A549 (cell line): ENCODE measurements around the gene ABI3BP. TPM values are rescaled to one million over a fixed set of nuclear protein-coding genes. Genes with fewer than 3 reads are reported as not detected.

Source experiments
- ATAC-seq, 2 experiments: fragments of 200-7000 bp in 1 of 2; fragments of >200 bp in 1 of 2; cut with Nextera tagmentation in 1 of 2; cut with Tn5 transposase in 1 of 2; 3 replicates each; pipeline versions ENCODE4 v1.8.0 to v1.9.1; 2018 to 2020; ENCODE audit warnings: mild to moderate bottlenecking in 1 of 2, moderate library complexity in 1 of 2
- CTCF ChIA-PET: fragments of 300-600 bp; sonication (Branson Sonifier 250); formaldehyde crosslinking; extraction: SDS; loops from one replicate; lab custom pipeline; 2021; ENCODE audit warnings: antibody characterized with exemption, inconsistent platforms; lab: Yijun Ruan, JAX
- POLR2A ChIA-PET: fragments of 350-600 bp; formaldehyde crosslinking; extraction: SDS; loops from one replicate; lab custom pipeline; 2021; ENCODE audit warnings: antibody characterized with exemption, inconsistent platforms; lab: Yijun Ruan, JAX
- DNase-seq, 2 experiments: peaks; one replicate each; pipeline versions ENCODE4 v3.0.0 to v3.0.0-alpha.2; 2011 to 2016; ENCODE audit warnings: low read depth in 1 of 2, low spot score in 1 of 2
- FAIRE-seq: peaks from 2 replicates; lab custom pipeline; 2011; peaks lifted over from hg19 to GRCh38; lab: Jason Lieb, UNC
- H3K27ac ChIP-seq, 2 experiments: fragments of >200 bp; sonication (Bioruptor Twin); formaldehyde crosslinking; 3 replicates each; pipeline ENCODE4 v1.5.1; 2016 to 2017
- H3K4me1 ChIP-seq: fragments of >200 bp; sonication (Bioruptor Twin); formaldehyde crosslinking; 3 replicates; pipeline ENCODE4 v1.6.1; 2016
- H3K4me2 ChIP-seq: fragments of >200 bp; sonication (Bioruptor Twin); formaldehyde crosslinking; 3 replicates; pipeline ENCODE4 v1.6.1; 2016
- H3K4me3 ChIP-seq: fragments of >200 bp; sonication (Bioruptor Twin); formaldehyde crosslinking; 3 replicates; pipeline ENCODE4 v1.5.1; 2016
- H3K9me3 ChIP-seq: fragments of >200 bp; sonication (Bioruptor Twin); formaldehyde crosslinking; 3 replicates; pipeline ENCODE4 v1.6.1; 2016
- BHLHE40 ChIP-seq: IDR thresholded peaks from 2 replicates; pipeline ENCODE4 v1.6.1; 2012; ENCODE audit warnings: low read depth, low read length, inconsistent platforms
- CBX8 ChIP-seq: fragments of 200-600 bp; sonication (generic); IDR thresholded peaks from 2 replicates; pipeline ENCODE4 v1.6.1; 2016
- CEBPB ChIP-seq, 2 experiments: fragments of >200 bp in 1 of 2; sonication (Bioruptor Twin) in 1 of 2; formaldehyde crosslinking in 1 of 2; IDR thresholded peaks; 2 replicates each; pipeline ENCODE4 v1.6.1; 2012 to 2016
- EHMT2 ChIP-seq: fragments of 200-600 bp; sonication (generic); IDR thresholded peaks from 2 replicates; pipeline ENCODE4 v1.6.1; 2016; ENCODE audit warnings: antibody characterized with exemption, low read depth, mild to moderate bottlenecking, moderate library complexity
- ELK1 ChIP-seq: fragments of 150-350 bp; IDR thresholded peaks from 2 replicates; pipeline ENCODE4 v1.6.1; 2014; ENCODE audit warnings: low read depth, mild to moderate bottlenecking, low read length
- ESRRA ChIP-seq: fragments of 150-350 bp; IDR thresholded peaks from 2 replicates; pipeline ENCODE4 v1.6.1; 2014; ENCODE audit warnings: mild to moderate bottlenecking, low read length, borderline replicate concordance
- FOSB ChIP-seq: fragments of 250-450 bp; sonication (Bioruptor Pico); IDR thresholded peaks from 2 replicates; pipeline ENCODE4 v1.5.0; 2020; ENCODE audit warnings: mild to moderate bottlenecking, moderate library complexity
- FOXS1 ChIP-seq: fragments of 250-450 bp; sonication (Bioruptor Pico); IDR thresholded peaks from 2 replicates; pipeline ENCODE4 v1.5.0; 2020; ENCODE audit warnings: mild to moderate bottlenecking, moderate library complexity
- GATA3 ChIP-seq: IDR thresholded peaks from 2 replicates; pipeline ENCODE4 v1.6.1; 2012; ENCODE audit warnings: borderline replicate concordance
- HDAC2 ChIP-seq: fragments of 200-600 bp; sonication (generic); IDR thresholded peaks from 2 replicates; pipeline ENCODE4 v1.6.1; 2016
- HEYL ChIP-seq: fragments of 250-450 bp; sonication (Bioruptor Pico); IDR thresholded peaks from 2 replicates; pipeline ENCODE4 v1.8.0; 2021; ENCODE audit warnings: mild to moderate bottlenecking, moderate library complexity
- HMGXB4 ChIP-seq: fragments of 250-450 bp; sonication (Bioruptor Pico); IDR thresholded peaks from 2 replicates; pipeline ENCODE4 v1.5.0; 2021; ENCODE audit warnings: mild to moderate bottlenecking, moderate library complexity, borderline replicate concordance
- HOXB5 ChIP-seq: fragments of 250-450 bp; sonication (Bioruptor Pico); IDR thresholded peaks from 2 replicates; pipeline ENCODE4 v1.5.0; 2020; ENCODE audit warnings: mild to moderate bottlenecking, moderate library complexity
- KDM1A ChIP-seq: fragments of 200-600 bp; sonication (generic); IDR thresholded peaks from 2 replicates; pipeline ENCODE4 v1.6.1; 2016; ENCODE audit warnings: low read depth, mild to moderate bottlenecking
- KDM5A ChIP-seq: fragments of 200-600 bp; sonication (generic); IDR thresholded peaks from 2 replicates; pipeline ENCODE4 v1.6.1; 2016; ENCODE audit warnings: antibody characterized with exemption, mild to moderate bottlenecking
- MAZ ChIP-seq: fragments of 150-350 bp; IDR thresholded peaks from 2 replicates; pipeline ENCODE4 v1.6.1; 2014; ENCODE audit warnings: antibody characterized with exemption, low read depth, low read length, borderline replicate concordance
- NPAS2 ChIP-seq: fragments of 250-450 bp; sonication (Bioruptor Pico); IDR thresholded peaks from 2 replicates; pipeline ENCODE4 v1.8.0; 2022; ENCODE audit warnings: mild to moderate bottlenecking, moderate library complexity, borderline replicate concordance
- PHF8 ChIP-seq: fragments of 200-600 bp; sonication (generic); IDR thresholded peaks from 2 replicates; pipeline ENCODE4 v1.6.1; 2016; ENCODE audit warnings: low read depth, mild to moderate bottlenecking, antibody characterized with exemption, moderate library complexity, borderline replicate concordance
- POLR2A ChIP-seq: IDR thresholded peaks from 2 replicates; pipeline ENCODE4 v1.6.1; 2012; ENCODE audit warnings: mild to moderate bottlenecking, low read length
- RAD21 ChIP-seq, 2 experiments: fragments of >200 bp in 1 of 2; sonication (Bioruptor Twin) in 1 of 2; formaldehyde crosslinking in 1 of 2; IDR thresholded peaks in 1 of 2; conservative IDR thresholded peaks in 1 of 2; 2 replicates in 1 of 2; 3 replicates in 1 of 2; pipeline ENCODE4 v1.6.1; 2012 to 2018; ENCODE audit warnings: inconsistent platforms in 1 of 2
- RARB ChIP-seq: fragments of 250-450 bp; sonication (Bioruptor Pico); IDR thresholded peaks from 2 replicates; pipeline ENCODE4 v1.8.0; 2021; ENCODE audit warnings: mild to moderate bottlenecking, moderate library complexity
- RFX5 ChIP-seq: fragments of 450-650 bp; IDR thresholded peaks from 2 replicates; pipeline ENCODE4 v1.7.1; 2014; ENCODE audit warnings: antibody characterized with exemption, mild to moderate bottlenecking, moderate library complexity
- TP53 ChIP-seq: fragments of 250-450 bp; sonication (Bioruptor Pico); IDR thresholded peaks from 2 replicates; pipeline ENCODE4 v1.5.0; 2021; ENCODE audit warnings: mild to moderate bottlenecking, moderate library complexity
- ZC3H11A ChIP-seq: fragments of 450-650 bp; IDR thresholded peaks from 2 replicates; pipeline ENCODE4 v1.6.1; 2014; ENCODE audit warnings: antibody characterized with exemption, mild to moderate bottlenecking
- ZFP36 ChIP-seq: fragments of 450-650 bp; IDR thresholded peaks from 2 replicates; pipeline ENCODE4 v1.6.1; 2014; ENCODE audit warnings: borderline replicate concordance; ENCODE audit not compliant: partially characterized antibody
- ZNF302 ChIP-seq: fragments of 250-450 bp; sonication (Bioruptor Pico); IDR thresholded peaks from 2 replicates; pipeline ENCODE4 v1.9.0; 2021; ENCODE audit warnings: inconsistent platforms, mild to moderate bottlenecking, moderate library complexity
- ZSCAN20 ChIP-seq: fragments of 250-450 bp; sonication (Bioruptor Pico); IDR thresholded peaks from 2 replicates; pipeline ENCODE4 v1.8.0; 2022; ENCODE audit warnings: mild to moderate bottlenecking, moderate library complexity
- WGBS: methylation state at CpG from one replicate; pipeline ENCODE4 v1.1.6; 2017; ENCODE audit errors: missing lambda C conversion rate; 5-methylcytosine and 5-hydroxymethylcytosine counted together
- polyA plus RNA-seq, 4 experiments: library from polyadenylated mRNA; depleted of rRNA in 3 of 4; stranded (reverse); fragments of >200 nt; fragmentation: RNase III in 1 of 4; extraction: RNeasy Plus Mini Kit Qiagen cat#74134 plus additional on column Dnase treatment in 1 of 4; gene quantifications; 2 replicates in 3 of 4; 3 replicates in 1 of 4; pipeline ENCODE4 v1.2.3, GENCODE V29; 2011 to 2017
- TF ChIP-seq, protein P1 (sequence below): fragments of >200 bp; sonication (Bioruptor Twin); formaldehyde crosslinking; IDR thresholded peaks from 3 replicates; pipeline ENCODE4 v1.5.1; 2016

The ABI3BP gene
- polyA plus RNA-seq, 2 of the 4 experiments (the other 2 are of a cell fraction): 1.3 to 1.8 TPM

- TF ChIP-seq GATA3: no peak
Observed at GRCh38 chr3:100777271-100777670, 215.9 kb downstream of the ABI3BP start (continued).

DNA sequence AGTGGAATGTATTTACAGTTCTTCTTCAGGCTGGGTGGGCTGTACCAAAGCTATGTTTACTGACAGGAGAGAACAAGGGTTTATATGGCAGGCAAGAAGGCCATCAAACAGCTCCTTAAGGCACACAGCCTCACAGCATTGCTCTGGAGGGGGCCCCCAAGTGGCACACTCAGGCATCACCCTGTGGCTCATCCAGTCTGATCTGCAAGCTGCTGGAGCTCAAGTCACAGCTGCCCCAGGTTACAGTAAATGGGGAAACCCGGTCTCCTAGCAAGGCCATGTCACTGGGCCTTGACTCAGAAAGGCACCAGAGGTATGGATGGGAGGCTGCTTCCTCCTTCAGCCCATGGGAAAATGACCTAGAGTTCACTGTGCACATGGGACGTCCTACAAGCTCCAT, 216.5 kb downstream of the ABI3BP start:
- peak in 1 of 2 experiments; percentile 56; a peak in 3 of 6 replicates for ATAC-seq
- Histone ChIP-seq H3K4me1 (no peaks in the 10 kb centered on the region), H3K4me2 (no peak overlapping the region), H3K9me3 (no peaks in the 10 kb centered on the region), H3K4me3 (no peak overlapping the region), H3K27ac (0 out of 6 replicates have a peak overlapping the region, but pooled peaks of 1 of the 2 experiments have one; percentile 19)
- FAIRE-seq: no peak
- TF ChIP-seq ELK1: no peak
- TF ChIP-seq KDM5A: no peak
- TF ChIP-seq NPAS2 (CRISPR knock-in tag): no peak
- no peak for TF ChIP-seq HEYL
- no peak for TF ChIP-seq KDM1A
- no peak for TF ChIP-seq RARB
- TF ChIP-seq ZC3H11A: no peak
- TF ChIP-seq BHLHE40: no peak
- no peak for TF ChIP-seq RAD21 (conservative IDR thresholded peaks at IDR 0.05 in 1 of 2, IDR thresholded peaks at IDR 0.05 in 1 of 2)
- TF ChIP-seq EHMT2: no peak
- no peak for TF ChIP-seq POLR2A
- no peak for TF ChIP-seq HMGXB4
- TF ChIP-seq ZNF302 (CRISPR knock-in tag): no peak
- TF ChIP-seq HOXB5: no peak
- TF ChIP-seq ZSCAN20 (CRISPR knock-in tag): no peak
- WGBS: 35% methylated on average over 2 of the region's 2 CpGs
- ChIA-PET CTCF (interaction anchor here (1.3 to 2.6 kb wide), 3 partner anchors 9 to 419 kb away, joined by 3 to 8 read pairs (median 5); no protein-coding TSS in a partner anchor), POLR2A (no interaction called here)
- DNase-seq: no peak

- ATAC-seq (no peak), DNase-seq (no peak), FAIRE-seq (no peak)
- WGBS: 86% methylated on average over 2 of the region's 2 CpGs
- Histone ChIP-seq H3K9me3 (no peaks in the 10 kb centered on the region), H3K27ac (0 out of 6 replicates have a peak overlapping the region, but pooled peaks of 1 of the 2 experiments have one; percentile 19), H3K4me1 (no peaks in the 10 kb centered on the region), H3K4me3 (no peak overlapping the region), H3K4me2 (no peak overlapping the region)
- ChIA-PET CTCF (interaction anchor here (1.3 to 2.6 kb wide), 2 partner anchors 10 to 420 kb away, joined by 3 to 8 read pairs; no protein-coding TSS in a partner anchor), POLR2A (no interaction called here)
- no peak for TF ChIP-seq CEBPB (IDR thresholded peaks at IDR 0.05)
- no peak for TF ChIP-seq HDAC2
- no peak for TF ChIP-seq HMGXB4
- TF ChIP-seq POLR2A: no peak
- no peak for TF ChIP-seq FOXS1
- no peak for TF ChIP-seq TP53
- TF ChIP-seq KDM1A: no peak
- no peak for TF ChIP-seq RAD21 (conservative IDR thresholded peaks at IDR 0.05 in 1 of 2, IDR thresholded peaks at IDR 0.05 in 1 of 2)
- no peak for TF ChIP-seq ZC3H11A
- no peak for TF ChIP-seq PHF8
- TF ChIP-seq, protein P1, sequence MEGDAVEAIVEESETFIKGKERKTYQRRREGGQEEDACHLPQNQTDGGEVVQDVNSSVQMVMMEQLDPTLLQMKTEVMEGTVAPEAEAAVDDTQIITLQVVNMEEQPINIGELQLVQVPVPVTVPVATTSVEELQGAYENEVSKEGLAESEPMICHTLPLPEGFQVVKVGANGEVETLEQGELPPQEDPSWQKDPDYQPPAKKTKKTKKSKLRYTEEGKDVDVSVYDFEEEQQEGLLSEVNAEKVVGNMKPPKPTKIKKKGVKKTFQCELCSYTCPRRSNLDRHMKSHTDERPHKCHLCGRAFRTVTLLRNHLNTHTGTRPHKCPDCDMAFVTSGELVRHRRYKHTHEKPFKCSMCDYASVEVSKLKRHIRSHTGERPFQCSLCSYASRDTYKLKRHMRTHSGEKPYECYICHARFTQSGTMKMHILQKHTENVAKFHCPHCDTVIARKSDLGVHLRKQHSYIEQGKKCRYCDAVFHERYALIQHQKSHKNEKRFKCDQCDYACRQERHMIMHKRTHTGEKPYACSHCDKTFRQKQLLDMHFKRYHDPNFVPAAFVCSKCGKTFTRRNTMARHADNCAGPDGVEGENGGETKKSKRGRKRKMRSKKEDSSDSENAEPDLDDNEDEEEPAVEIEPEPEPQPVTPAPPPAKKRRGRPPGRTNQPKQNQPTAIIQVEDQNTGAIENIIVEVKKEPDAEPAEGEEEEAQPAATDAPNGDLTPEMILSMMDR: no peak
- no peak for TF ChIP-seq RFX5
- TF ChIP-seq ZFP36: no peak
- no peak for TF ChIP-seq MAZ
- no peak for TF ChIP-seq CBX8
- no peak for TF ChIP-seq ELK1
- TF ChIP-seq FOSB: no peak
- TF ChIP-seq ESRRA: no peak
Observed at GRCh38 chr3:100776097-100776729, 217.0 kb downstream of the ABI3BP start.
